Measurements from ENCODE around the gene TMPRSS7.
A peak's percentile ranks its signal among the peaks of the same experiment; 100 is the strongest.

The TMPRSS7 gene

DNA sequence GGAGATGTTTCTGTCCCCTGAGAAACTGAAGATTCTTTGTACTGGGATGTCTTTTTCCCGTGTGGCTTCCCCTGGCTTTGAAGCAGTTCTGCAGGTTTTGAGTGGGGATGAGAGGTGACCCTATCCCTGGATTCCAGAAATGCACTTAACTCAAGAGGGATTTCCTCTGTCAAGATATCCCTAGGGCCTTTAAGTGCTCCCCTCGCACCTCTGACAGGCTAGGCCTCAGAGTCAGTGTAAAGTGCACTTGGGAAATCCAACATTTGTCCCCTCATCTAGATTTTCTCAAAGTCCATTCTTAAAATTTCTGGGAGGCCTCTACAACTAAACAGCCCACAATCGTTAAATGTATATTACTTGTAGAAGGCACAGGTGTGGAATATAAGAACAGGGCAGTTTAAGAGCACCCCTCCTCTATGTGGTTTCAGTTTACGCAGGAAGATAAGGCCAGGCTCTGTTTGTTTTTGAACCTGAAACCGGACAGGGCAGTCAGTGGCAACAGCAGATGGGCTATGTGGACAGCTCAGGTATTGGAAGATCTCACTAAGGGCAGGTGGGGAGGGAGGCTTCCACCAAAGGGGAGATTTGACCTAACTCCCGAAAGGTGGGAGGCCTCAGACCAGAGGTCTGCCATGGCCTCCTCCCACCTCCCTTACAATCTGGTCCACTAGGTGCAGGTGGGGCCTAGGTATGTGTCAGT is 56.5 kb downstream of the TMPRSS7 start:
- TF ChIP-seq ZNF274 (IDR thresholded peaks at IDR 0.05; ENCODE audit: low read depth, low read length), result no peak
- peak overlapping the region; percentile 14; the same call in 1 of the 2 replicates for H3K4me3 ChIP-seq (ENCODE audit: low read length)

DNA sequence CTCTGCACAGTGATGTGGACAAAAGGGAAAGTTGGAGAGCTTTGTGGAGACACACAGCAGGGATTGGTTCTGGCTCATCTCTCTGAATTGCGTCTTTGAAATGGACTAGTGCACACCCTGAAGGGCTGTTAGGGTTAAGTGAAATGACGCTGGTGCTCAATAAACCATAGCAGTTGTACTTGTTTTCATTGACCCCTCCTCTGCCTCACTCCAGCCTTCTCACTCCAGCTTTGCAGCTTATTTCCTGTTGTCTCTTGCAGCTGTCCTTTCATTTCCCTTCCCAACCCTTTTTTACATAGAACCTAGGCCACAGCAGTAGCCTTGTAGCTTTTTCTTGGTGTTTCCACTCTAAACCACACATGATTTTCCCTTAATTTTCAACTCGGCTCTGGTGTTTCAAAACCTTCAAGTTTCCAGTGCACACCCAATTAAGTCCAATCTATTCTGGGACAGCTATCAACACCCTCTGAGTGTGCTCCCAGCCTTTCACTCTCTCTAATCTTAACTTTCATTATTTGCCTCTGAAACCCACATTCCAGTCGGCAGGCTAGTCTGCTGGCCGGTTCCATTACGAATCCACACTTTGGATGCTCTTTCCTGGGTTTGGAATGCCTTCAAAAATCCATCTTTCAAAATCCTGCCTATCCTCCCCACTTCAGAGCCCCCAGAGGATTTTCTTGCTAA is 58.1 kb downstream of the TMPRSS7 start:
- H3K4me3 ChIP-seq (ENCODE audit: low read length), result no peak overlapping the region; the same call in 1 of the 2 replicates
- TF ChIP-seq ZNF274 (IDR thresholded peaks at IDR 0.05; ENCODE audit: low read depth, low read length), result no peak

DNA sequence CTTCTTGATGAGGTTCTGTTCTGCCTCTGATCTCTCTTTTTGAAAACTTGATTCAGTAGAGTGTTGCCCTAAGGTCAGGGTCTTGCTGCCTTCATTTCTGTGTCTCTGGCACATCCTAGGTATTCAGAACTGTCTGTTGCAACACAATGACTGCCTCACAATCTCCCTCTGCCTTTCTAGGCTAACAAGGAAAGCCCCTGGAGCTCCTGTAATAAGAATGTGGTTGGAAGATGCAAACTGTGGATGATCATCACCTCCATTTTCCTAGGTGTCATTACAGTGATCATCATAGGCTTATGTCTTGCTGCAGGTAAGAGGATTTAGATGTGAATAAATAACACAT is 58.6 kb downstream of the TMPRSS7 start:
- H3K4me3 ChIP-seq (ENCODE audit: low read length), result no peak overlapping the region; the same call in 1 of the 2 replicates
- TF ChIP-seq ZNF274 (IDR thresholded peaks at IDR 0.05; ENCODE audit: low read depth, low read length), result no peak

DNA sequence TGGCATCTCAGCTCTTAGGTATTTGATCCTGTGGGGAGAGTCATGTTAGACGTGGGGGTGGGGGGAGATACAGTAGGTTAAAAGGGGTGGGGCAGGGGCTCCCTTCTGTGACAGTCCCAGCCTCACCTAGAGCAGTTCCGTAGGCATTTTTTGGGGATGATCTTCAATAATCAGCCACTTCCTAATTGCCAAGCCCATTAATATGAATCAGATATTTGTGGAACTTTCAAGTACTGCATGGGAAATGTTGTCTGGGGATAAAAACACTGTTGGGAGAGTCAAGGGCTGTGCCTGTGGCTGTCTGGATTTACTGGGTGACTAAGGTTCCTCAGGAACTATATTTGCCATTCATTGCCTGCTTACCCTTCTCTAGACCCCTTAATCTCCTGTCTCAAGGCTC is 61.2 kb downstream of the TMPRSS7 start:
- TF ChIP-seq ZNF274 (IDR thresholded peaks at IDR 0.05; ENCODE audit: low read depth, low read length), result no peak
- H3K4me3 ChIP-seq (ENCODE audit: low read length), result no peak overlapping the region

- H3K4me3 ChIP-seq (ENCODE audit: low read length), result no peak overlapping the region
- TF ChIP-seq ZNF274 (IDR thresholded peaks at IDR 0.05; ENCODE audit: low read depth, low read length), result no peak
Measured at GRCh38 chr3:112096176-112096575, 61.6 kb downstream of the TMPRSS7 start.

DNA sequence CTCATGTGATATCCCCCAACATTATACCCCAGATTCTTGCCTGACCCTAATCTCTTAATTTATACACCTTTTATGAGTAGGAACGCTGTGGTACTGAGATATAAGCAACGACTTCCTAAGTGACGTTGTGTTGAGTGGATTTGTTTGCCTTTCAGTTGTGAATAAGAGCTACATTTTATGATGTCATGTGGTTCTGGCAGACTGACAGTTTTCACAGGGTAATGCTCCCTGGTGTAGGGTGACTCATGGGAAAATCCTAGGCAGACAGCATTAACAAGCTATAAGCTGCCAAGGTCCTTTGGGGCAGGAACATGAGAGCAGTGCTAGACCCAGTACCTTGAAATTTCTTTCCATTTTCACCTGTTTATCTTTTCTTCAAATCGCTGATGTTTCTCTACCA is 62.8 kb downstream of the TMPRSS7 start:
- no peak for TF ChIP-seq ZNF274 (IDR thresholded peaks at IDR 0.05; ENCODE audit: low read depth, low read length)

DNA sequence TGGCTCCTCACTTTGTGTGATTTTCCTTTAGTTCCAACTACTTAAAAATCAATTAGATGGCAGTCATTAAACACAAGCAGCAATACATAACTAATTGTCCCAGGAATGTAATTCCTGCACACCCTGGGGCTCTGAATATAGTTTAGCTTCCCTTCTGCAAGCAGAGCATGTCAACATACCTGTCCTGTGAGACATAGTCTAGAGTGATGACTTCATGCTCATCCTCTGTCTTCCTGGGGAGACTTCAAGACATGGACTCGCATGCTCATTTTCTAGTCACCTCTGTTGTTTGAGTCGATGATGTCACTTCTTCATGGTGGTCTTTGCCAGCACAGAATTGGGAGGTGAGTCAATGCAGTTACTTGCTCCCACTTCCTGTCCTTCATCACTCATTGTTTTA is 67.4 kb downstream of the TMPRSS7 start:
- H3K4me3 ChIP-seq (ENCODE audit: low read length), result no peak overlapping the region
- no peak for TF ChIP-seq ZNF274 (IDR thresholded peaks at IDR 0.05; ENCODE audit: low read depth, low read length)

More for the DNA sequence above, 62.8 kb downstream of the TMPRSS7 start:
- H3K4me3 ChIP-seq (ENCODE audit: low read length), result no peak overlapping the region

DNA sequence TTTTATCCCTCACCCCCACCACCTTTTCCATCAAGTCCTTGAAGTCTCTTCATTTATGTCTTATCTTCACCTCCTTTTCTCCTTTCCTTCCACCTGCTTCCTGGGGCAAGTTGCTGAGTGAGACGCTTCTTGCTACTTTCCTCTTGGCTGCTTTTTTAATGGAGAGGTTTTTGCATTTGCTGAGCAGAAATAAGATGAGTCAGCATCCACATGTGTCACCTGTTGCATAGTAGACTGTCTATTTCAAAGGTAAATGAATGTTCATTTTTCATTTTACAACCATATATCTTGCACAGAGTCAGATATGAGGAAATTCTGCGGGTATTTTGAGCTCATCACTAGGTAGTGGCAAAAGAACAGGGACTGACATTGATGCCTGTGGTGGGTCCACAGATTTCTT is 70.2 kb downstream of the TMPRSS7 start:
- TF ChIP-seq ZNF274 (IDR thresholded peaks at IDR 0.05; ENCODE audit: low read depth, low read length), result no peak

DNA sequence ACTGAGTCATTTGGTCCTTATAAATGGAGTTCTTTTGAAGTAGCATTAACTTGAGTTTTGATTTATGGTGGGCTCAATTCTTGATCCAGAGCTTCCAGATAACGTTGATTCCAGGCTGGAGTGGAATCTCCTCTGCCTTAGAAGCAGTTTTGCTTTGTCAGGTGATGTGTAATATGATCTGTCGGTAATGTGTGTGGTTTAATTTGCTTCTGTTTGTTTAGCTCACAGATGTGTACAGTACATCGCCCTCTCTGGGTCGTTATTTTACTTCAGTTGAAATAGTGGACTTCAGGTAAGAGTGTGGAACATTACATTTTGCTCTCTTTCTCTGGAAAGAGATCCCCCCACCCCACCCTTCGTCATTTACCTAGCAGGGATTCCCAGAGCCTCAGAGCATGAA is 74.8 kb downstream of the TMPRSS7 start:
- no peak overlapping the region for H3K4me3 ChIP-seq (ENCODE audit: low read length)
- TF ChIP-seq ZNF274 (IDR thresholded peaks at IDR 0.05; ENCODE audit: low read depth, low read length), result no peak

More for the DNA sequence above, 70.2 kb downstream of the TMPRSS7 start:
- H3K4me3 ChIP-seq (ENCODE audit: low read length), result no peak overlapping the region

GRCh38 chr3:112111785-112112402 is 77.4 kb downstream of the TMPRSS7 start:
- no peak for TF ChIP-seq ZNF274 (IDR thresholded peaks at IDR 0.05; ENCODE audit: low read depth, low read length)

GRCh38 chr3:112114576-112115160 is 80.1 kb downstream of the TMPRSS7 start:
- H3K4me3 ChIP-seq (ENCODE audit: low read length), result peak overlapping the region; percentile 7; the same call in 1 of the 2 replicates
- no peak for TF ChIP-seq ZNF274 (IDR thresholded peaks at IDR 0.05; ENCODE audit: low read depth, low read length)

More at GRCh38 chr3:112111785-112112402, 77.4 kb downstream of the TMPRSS7 start:
- H3K4me3 ChIP-seq (ENCODE audit: low read length), result no peak overlapping the region

GRCh38 chr3:112115161-112115739 is 80.7 kb downstream of the TMPRSS7 start:
- no peak for TF ChIP-seq ZNF274 (IDR thresholded peaks at IDR 0.05; ENCODE audit: low read depth, low read length)
- H3K4me3 ChIP-seq (ENCODE audit: low read length), result peak overlapping the region; percentile 7; the same call in 1 of the 2 replicates

DNA sequence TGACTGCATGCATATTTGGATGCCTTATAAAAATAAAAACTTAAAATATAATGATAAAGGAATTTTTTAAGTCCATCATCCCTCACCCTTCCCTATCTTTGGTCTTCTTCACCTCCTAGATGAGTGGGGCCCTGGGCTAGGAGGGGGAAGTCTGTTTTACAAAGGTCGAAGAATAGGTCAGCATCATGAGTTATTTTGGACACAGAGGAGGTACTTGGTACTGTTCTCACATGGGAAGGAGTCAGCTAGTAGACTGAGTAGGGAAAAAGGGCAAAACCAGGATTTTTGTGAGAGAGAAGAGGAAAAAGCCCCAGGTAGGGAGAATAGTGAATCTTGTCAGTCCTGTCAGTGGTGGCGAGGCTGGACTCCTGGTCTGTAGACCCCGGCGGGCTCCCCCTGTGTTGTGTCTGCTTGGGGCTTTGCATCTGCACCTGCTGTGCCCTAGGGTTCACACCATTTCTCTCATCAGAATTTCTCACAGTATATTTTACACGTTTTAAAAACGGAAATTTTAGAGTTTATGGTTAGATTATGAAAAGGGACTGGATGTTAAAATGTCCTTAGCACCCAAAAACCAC is 81.4 kb downstream of the TMPRSS7 start:
- H3K4me3 ChIP-seq (ENCODE audit: low read length), result no peak overlapping the region; the same call in 1 of the 2 replicates
- no peak for TF ChIP-seq ZNF274 (IDR thresholded peaks at IDR 0.05; ENCODE audit: low read depth, low read length)

- no peak overlapping the region for H3K4me3 ChIP-seq (ENCODE audit: low read length)
Measured at GRCh38 chr3:112116748-112117186, 82.2 kb downstream of the TMPRSS7 start.

More at GRCh38 chr3:112116748-112117186, 82.2 kb downstream of the TMPRSS7 start:
- TF ChIP-seq ZNF274 (IDR thresholded peaks at IDR 0.05; ENCODE audit: low read depth, low read length), result no peak
